Central memory CD4-positive, alpha-beta T cell (primary cell): ENCODE results near the gene HBB.

Source experiments
- DNase-seq: peaks from one replicate; pipeline ENCODE4 v3.0.0; 2022

HBB gene

GRCh38 chr11:5225480-5225871 lies 1.4 kb downstream of the HBB start:
- DNase-seq = no peak

DNA sequence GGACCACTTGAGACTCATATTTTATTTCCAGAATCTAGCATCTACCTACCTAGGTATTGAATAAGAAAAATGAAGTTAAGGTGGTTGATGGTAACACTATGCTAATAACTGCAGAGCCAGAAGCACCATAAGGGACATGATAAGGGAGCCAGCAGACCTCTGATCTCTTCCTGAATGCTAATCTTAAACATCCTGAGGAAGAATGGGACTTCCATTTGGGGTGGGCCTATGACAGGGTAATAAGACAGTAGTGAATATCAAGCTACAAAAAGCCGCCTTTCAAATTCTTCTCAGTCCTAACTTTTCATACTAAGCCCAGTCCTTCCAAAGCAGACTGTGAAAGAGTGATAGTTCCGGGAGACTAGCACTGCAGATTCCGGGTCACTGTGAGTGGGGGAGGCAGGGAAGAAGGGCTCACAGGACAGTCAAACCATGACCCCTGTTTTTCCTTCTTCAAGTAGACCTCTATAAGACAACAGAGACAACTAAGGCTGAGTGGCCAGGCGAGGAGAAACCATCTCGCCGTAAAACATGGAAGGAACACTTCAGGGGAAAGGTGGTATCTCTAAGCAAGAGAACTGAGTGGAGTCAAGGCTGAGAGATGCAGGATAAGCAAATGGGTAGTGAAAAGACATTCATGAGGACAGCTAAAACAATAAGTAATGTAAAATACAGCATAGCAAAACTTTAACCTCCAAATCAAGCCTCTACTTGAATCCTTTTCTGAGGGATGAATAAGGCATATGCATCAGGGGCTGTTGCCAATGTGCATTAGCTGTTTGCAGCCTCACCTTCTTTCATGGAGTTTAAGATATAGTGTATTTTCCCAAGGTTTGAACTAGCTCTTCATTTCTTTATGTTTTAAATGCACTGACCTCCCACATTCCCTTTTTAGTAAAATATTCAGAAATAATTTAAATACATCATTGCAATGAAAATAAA lies 2.1 kb downstream of the HBB start:
- no peak for DNase-seq

DNA sequence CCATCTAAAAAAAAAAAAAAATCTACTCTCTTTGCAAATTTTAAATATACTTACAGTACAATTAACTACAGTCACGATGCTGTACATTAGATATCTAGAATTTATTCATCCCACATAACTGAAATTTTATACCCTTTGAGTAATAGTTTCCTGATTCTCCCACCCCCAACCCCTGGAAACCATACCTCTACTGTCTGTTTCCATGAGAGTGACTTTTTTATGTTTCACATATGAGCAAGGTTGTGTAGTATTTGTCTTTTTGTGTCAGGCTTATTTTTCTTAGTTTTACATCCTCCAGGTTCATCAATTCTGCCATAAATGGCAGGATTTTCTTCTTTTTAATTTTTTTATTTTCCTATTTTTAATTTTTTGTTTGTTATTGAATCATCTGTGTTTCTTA lies 3.2 kb downstream of the HBB start:
- DNase-seq = no peak

DNA sequence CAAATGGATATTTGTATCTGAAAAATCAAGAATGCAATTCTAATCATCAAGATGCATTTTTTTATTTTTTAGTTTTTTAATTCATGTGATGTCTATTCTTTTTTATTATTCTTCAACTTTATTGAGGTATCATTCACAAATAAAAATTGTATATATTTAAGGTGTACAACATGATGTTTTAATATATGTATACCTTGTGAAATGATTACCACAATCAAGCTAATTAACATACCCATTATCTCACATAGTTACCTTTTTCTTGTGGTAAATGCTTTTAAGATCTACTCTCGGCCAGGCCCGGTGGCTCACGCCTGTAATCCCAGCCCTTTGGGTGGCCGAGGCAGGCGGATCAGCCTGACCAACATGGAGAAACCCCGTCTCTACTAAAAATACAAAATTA lies 3.7 kb downstream of the HBB start:
- DNase-seq = no peak

GRCh38 chr11:5210376-5210885 lies 16.4 kb downstream of the HBB start:
- no peak for DNase-seq

GRCh38 chr11:5204787-5205186 lies 22.1 kb downstream of the HBB start:
- DNase-seq = no peak

GRCh38 chr11:5203366-5203765 lies 23.5 kb downstream of the HBB start:
- no peak for DNase-seq

GRCh38 chr11:5200582-5200981 lies 26.3 kb downstream of the HBB start, which contains the start of gene OR51V1:
Gene OR51V1, minus strand, starts transcription at chr11:5200682. Its CDS starts 0 bp downstream, at chr11:5200682.
- DNase-seq = no peak

- DNase-seq = no peak
Observed at GRCh38 chr11:5198285-5198684, 28.6 kb downstream of the HBB start.

DNA sequence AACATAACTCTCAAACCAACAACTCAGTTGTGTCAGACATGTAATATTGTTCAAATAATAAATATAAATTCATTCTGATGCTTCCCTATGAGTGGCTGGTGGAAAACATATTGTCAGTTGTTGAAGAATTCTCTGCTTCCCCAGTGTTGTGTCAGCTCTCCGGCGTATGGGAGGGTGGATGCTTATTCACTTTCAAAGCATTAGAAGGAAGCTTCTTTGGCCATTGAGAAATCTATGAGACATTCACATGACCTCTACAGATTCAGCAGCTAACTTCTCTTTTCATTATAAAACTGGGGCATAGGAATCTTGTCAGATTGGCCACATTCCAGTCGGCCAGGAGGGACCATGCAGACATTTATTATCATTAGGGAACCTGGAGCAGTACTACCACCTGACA lies 29.3 kb downstream of the HBB start:
- no peak for DNase-seq

GRCh38 chr11:5196731-5197130 lies 30.1 kb downstream of the HBB start:
- DNase-seq = no peak

- no peak for DNase-seq
Observed at GRCh38 chr11:5196067-5196466, 30.8 kb downstream of the HBB start.

- DNase-seq = no peak
Observed at GRCh38 chr11:5192738-5193137, 34.1 kb downstream of the HBB start.

DNA sequence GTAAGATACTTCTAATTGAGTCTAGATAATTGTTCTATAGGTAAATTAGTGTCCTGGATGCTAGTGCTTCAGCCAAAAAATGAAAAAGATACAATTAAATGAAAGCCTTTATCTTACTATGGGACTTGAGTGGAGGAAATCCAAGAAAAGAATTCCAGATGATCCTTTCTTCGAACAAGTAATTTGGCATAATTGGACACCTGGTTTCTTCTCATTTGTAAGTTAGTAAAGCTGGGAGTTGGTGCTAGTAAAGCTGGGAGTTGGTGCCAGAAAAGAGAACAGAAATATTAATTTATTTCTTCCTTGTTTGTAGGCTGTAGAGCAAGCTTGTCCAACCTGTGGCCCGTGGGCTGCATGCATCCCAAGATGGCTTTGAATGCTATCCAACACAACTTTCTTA lies 38.7 kb downstream of the HBB start:
- DNase-seq = no peak

DNA sequence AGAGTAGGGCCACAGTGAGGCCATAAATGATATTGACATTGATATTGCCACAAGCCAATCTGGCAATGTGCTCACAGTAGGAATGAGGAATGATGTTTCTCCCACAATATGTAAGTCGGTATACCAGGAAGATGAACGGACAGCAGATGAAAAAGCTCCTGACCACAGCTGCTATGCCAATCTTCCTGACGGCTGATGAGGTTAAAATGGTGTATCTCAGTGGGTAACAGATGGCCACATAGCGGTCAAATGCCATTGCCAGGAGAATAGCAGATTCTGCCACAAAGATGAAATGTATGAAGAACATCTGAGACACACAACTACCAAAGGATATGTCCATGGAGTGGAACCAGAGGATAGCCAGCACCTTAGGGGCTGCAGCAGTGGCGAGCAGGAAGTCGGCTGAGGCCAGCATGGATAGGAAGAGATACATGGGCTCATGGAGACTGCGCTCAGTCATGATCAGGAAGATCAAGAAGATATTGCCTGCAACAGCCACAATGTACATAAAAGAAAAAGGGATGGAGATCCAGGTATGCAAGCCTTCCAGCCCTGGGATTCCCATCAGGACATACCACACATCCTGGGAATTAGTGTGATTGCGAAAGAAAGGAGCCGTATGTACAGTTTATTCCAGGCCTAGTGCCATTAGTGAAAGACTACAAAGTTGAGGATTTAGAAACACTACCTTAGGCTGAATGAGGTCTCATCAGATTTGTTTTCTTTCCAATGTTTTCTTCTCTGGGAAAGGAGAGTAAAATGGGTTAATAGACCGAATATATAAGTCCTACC lies 48.6 kb downstream of the HBB start:
- no peak for DNase-seq
